ACHN (cell line): ENCODE data around the gene P2RX6.
"Not testable (repeated sequence)": the region's sequence is repeated elsewhere in the genome, so short reads cannot be mapped to it uniquely, and the experiment has no call there.

Experiments used
- DNase-seq: peaks from one replicate; pipeline ENCODE4 v3.0.0-alpha.2; 2015
- in situ Hi-C: cut with HindIII; loops from 2 replicates; pipeline ENCODE4 v1.10.0; 2017; ENCODE audit warnings: low sequenced_read_pairs, low pct_ligation_motif_present, low pct_unique_long_range_greater_than_20kb

The P2RX6 gene

DNA sequence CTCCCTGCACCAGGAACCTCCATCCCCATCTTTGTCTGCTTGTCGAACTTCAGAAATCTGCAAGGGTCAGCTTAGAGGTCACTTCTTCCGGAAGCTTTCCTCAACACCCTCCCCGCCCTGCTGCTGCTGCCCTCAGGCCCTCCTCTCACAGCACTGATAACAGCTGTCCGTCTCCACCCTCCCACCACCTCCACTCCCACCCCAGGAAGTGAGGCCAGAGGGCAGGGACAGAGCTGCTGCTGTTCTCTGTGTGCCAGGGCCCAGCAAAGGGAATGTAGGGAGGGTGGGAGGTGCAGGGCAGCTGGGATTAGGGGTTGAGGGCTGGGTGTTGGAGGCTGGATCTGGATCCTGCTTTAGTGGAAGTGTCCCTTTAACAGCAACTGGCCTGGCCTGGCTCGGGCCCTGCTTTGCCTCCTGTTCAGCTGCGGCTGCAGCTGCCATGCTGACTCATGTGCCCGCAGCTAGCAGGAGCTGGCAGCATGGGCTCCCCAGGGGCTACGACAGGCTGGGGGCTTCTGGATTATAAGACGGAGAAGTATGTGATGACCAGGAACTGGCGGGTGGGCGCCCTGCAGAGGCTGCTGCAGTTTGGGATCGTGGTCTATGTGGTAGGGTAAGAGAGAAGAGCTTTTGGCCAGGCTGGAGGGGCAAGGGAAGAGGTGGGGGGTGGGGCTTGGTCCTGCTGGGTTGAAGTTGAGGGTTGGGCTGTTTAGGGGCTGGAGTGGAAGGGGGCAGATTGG, at the start of gene P2RX6:
Gene P2RX6 (plus strand): TSS at position 440 of the 740 bp plus-strand sequence. CDS start 10 bp downstream, at position 450.
- peak; percentile 25 for DNase-seq

DNA sequence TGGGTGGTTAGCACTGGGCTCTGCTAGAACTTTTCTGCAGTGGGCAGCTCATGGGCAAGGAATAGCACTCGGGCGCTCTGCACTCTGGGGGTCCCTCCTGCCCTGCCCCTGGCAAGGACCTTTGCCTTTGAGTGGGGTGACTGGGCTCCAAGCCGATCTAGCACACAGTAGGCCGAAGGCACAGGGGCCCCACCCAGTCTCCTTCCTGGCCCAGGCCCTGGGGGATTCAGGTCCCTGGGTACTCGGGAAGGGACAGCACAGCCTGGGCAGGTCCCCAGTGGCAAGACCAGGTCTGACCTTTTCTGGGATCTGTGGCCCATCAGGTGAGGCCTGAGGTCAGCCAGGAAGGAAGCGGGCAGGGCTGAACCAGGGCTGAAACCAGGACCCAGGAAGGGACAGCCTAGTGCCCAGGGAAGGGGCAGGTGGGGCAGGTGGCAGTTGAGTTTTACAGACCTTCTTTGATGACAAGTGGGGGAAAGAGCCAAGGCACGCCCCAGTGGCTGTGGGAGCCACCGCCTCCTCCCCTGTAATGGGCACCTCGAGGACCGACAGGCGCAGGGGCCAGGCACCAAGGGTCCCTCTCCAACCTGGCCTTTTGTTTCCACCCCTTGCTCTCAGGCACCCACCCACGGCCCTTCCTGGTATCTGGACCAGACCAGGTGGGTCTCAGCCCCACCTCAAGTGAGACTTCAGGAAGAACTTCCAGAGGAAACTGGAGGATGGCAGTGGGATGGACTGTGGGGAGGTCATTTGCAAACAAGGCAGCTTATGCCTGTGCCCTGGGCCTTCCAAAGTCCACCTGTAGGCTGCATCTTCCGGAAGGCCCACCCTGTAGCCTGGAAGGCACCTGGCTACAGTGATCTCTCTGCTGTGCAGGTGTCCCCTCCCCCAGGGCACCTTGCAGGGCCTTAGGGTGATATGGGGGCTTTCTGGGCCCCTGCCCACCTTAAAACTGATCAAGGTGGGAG, 48.8 kb upstream of the P2RX6 start:
- in situ Hi-C loops = no loop called here
- DNase-seq = no peak

More for the DNA sequence above, at the start of gene P2RX6:
- in situ Hi-C loops = no loop called here

DNA sequence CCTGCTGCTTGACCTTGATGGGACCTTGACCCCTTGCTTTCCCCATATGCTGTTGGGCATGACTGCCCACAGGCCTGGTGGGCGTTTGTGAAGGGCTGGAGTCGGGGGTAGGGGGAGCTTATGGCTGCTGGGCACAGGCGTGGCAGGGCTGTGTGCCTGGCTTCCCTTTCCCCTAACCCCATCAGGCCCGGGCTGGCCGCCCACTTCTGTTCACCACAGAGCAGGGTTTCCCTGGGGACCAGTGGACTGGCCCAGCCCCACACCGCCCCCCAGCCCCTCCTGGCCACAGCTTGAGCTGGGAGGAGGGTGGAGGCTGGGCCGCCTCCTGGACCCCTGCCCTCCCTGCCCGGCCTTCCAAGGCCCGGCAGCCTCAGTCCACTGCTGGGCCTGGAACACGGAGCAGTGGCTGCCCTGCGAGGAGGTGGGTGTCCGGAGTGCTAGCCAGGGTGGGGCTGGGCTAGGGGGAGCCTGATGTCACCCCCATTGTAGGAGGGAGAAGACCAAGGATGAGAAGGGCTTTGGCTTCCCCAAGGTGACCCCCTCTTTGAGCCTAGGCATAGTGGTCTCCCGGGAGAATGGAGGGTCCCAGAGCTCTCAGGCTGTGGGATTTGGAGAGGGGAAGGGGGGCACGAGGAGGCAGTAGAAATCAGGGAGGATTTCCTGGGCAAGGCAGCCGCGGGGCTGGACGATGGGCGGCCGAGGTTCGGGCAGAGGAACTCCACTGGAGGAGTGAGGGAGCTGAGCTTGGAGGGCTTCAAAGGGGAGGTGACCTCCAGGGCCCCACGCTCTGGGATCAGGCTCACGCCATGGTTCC, 47.9 kb upstream of the P2RX6 start, which contains the start of gene AIFM3:
Gene AIFM3 (plus strand): TSS at position 373 of the 814 bp plus-strand sequence. CDS start 690 bp downstream, outside the sequence.
- in situ Hi-C loops = no loop called here
- no peak for DNase-seq

DNA sequence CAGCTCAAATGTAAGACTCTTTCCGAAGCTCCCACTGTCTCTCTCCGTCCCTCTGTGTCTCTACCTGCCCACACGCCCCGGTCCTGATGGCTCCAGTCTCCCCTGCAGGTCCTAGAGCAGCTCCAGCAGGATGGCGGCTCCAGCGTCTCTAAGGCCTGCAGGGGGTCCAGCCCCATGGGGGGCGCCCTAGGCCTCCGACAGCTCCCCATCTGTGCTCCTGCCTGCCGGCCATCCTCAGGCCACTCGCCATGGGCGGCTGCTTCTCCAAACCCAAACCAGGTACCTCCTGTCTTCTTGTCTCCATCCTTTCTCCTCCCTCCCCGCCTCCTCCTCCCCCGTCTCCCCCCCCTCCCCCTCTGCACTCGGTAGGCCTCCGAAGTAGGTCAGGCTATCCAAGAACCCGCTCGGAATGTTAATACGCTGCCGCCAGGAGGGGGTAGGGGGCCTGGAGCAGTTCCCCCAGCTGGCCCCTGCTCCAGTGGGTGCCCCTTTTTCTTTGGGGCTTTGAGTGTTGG, 47.2 kb upstream of the P2RX6 start:
- in situ Hi-C loops = no loop called here
- DNase-seq = no peak

DNA sequence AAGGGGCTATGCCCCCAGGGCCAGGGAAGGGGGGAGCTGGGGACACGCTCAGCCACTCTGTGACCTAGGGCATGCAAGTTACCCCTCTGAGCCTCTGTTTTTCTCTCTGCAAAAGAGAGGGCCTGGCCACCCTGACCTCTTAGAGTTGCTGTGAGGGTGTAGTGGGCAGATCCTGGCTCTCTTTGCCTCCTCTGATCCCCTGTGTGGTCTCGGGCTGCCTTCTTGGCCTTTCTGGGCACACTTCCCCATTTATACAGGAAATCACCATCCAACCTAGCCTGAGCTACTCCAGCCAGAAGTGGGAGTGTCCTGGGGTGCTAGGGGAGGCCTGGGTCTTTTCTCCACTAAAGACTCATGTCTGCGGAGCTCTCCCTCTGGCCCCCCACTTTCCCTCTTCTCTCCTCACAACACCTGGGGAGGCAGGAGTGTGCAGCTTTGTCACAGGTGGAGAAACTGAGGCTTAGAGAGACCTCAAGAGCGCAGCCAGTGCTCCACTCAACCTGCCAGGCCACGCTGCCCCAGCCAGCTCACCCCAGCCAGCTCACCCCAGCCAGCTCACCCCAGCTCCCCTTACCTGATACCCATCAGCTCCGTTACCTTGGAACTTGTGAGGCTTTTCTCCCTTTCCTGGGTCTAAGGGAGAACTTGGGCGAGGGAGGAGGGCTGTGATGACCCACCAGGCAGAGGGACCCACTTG, 46.5 kb upstream of the P2RX6 start:
- no peak for DNase-seq
- in situ Hi-C loops = no loop called here

DNA sequence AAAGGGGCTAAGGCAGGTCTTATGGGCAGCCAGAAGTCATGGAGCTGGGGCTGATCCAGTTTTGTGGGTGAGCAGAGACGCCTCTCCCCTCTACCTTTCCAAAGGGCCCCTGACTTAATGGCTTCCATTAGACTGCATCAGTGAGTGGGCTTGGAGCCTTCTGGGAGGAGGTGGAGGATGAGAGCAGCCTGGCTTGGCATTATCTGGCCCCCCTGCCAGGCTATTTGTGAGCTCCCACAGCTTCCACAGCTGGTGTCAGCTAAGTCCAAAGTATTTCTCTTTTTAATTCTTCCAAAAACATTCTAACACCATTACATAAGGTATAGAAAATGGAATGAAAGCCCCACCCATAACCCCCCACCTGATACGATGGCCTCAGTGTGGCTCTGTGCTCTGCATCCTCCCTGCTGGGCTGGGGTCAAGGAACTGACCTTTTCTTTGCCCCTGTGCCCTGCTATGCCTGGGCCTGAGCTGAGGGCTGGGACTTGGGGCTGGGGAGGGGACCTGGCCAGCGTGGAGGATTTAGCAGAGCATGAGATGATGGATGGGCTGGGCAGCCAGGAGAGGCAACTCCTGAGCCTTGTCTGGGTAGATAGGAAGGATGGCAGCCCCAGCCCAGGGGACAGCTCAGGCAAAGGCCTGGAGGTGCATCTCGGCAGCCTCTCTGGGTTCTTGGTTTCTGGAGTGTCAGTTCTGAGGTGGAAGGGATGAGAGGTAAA, 43.9 kb upstream of the P2RX6 start:
- no peak for DNase-seq
- in situ Hi-C loops = no loop called here

DNA sequence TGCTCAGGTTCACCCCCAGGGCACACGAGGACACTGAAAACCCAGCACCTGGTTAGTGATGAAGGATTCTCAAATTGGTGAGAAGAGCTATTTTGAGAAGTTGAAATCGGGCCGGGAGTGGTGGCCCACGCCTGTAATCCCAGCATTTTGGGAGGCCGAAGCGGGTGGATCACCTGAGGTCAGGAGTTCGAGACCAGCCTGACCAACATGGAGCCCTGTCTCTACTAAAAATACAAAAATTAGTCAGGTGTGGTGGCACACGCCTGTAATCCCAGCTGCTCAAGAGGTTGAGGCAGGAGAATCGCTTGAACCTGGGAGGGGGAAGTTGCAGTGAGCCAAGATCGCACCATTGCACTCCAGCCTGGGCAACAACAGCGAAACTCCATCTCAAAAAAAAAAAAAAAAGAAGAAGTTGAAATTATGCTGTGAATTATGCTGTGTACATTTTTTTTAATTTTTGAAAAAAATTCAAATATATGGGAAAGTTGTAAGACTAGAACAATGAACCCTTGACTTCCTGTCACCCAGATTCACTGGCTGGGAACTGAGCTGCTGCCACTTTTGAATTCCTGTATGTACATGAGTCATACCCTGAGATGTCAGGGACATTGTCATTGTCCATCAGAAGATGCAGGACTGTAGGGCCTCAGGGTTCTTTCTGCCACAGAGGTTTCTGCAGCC, 42.8 kb upstream of the P2RX6 start:
- DNase-seq, in situ Hi-C loops: not testable (repeated sequence)

DNA sequence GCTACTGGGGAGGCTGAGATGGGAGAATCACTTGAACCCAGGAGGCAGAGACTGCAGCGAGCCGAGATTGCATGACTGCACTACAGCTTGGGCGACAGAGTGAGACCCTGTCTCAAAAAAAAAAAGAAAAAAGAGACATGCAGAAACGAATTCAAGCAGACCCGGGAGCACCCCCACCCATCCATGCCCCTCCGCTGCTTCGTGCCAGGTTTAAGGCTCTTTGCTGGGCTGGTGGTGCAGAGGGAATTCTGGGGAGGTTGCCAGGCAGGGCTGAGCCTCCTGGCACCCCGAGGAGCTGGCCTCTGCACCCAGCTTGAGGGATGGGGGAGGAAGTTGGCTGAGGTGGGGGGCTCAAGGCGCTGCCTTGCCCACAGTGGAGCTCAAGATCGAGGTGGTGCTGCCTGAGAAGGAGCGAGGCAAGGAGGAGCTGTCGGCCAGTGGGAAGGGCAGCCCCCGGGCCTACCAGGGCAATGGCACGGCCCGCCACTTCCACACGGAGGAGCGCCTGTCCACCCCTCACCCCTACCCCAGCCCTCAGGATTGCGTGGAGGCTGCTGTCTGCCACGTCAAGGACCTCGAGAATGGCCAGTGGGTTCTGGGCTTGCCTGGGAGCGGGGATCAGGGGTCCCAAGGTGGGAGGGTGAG, 41.9 kb upstream of the P2RX6 start:
- no peak for DNase-seq
- in situ Hi-C loops = no loop called here

DNA sequence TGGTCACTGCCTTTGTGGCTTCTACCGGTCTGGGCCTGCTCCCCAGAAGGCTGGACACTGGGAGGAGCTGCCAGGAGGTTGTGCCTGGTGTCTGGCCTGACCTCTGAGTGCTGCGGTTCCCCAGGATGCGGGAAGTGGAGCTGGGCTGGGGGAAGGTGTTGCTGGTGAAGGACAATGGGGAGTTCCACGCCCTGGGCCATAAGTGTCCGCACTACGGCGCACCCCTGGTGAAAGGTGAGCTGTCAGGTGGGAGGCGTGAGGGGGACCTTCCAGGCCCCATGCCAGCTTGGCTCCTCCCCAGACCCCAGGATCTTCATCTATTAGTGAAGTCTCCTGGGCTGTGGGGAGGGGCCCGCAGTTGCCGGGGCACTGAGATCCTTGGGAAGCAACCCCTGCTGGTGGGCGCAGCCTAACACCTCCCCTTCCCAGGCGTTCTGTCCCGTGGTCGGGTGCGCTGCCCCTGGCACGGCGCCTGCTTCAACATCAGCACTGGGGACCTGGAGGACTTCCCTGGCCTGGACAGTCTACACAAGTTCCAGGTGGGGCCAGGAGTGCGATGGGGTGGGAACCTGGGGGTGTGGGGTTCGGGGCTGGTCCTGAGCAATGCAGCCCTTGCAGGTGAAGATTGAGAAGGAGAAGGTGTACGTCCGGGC, 41.2 kb upstream of the P2RX6 start:
- in situ Hi-C loops = no loop called here
- DNase-seq = no peak

DNA sequence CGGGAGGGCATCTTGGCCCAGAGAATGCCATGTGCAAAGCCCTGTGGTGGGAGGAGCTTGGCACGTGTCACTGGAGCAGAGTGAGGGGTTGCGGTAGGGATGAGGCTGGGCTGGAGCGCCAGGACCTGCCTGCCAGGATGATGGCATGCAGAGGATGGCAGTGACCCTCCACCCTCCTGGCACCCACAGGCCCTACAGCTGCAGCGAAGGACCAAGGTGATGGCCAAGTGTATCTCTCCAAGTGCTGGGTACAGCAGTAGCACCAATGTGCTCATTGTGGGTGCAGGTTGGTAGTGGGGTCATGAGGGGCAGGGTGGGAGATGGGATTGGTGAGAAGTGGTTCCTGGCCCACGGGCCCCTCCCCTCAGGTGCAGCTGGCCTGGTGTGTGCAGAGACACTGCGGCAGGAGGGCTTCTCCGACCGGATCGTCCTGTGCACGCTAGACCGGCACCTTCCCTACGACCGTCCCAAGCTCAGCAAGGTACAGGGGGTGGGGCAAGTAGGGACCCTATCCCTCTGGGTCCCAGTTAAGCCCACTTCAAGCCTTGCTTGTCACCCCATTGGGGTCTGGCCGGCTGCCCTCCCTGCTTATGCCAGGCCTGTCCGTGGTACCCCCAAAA, 40.5 kb upstream of the P2RX6 start:
- in situ Hi-C loops = no loop called here
- DNase-seq = no peak

DNA sequence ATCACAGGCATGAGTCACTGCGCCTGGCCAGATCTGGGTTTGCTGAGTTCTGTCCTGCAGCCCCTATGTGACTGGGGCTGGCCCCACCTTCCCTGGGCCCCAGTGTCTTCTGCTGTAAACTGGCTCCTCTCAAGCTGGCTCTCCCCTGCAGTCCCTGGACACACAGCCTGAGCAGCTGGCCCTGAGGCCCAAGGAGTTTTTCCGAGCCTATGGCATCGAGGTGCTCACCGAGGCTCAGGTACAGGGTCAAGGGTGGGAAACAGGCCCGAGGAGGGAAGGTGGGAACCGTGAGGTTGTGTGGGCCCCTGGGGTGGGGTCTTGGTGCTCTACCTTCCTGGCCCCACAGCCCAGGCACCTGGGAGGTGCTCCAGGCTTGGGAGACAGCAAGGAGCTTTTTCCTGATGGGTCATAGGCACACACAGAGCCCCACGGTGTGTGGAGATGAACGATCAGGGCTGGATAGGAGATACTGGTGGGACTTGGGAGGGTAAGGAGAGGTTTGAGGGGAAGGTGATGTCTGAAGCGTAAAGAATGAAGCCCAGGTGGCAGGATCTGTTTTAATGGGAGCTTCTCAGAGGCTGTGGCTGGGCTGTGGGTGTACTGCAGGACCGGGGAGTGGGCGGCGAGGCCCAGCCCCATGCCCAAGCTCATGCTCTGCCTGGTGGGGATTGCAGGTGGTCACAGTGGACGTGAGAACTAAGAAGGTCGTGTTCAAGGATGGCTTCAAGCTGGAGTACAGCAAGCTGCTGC, 39.2 kb upstream of the P2RX6 start:
- no peak for DNase-seq
- in situ Hi-C loops = no loop called here

DNA sequence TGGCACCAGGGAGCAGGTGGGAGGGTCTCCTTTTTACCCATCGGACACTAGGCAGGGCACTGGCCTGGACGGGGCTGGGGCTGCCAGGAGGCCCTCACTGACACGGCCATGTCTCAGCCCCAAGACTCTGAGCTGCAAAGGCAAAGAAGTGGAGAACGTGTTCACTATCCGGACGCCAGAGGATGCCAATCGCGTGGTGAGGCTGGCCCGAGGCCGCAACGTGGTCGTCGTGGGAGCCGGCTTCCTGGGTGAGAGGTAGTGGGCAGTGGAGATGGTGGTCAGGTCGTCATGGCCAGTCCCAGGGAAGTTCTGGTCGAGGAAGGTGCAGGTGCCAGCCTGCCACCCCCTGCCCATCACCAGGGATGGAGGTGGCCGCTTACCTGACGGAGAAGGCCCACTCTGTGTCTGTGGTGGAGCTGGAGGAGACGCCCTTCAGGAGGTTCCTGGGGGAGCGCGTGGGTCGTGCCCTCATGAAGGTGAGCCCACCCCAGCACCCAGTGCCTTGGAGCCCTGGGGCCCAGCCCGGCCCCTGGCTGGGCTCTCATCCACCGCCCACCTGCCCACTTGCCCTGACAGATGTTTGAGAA, 38.6 kb upstream of the P2RX6 start:
- no peak for DNase-seq
- in situ Hi-C loops = no loop called here

DNA sequence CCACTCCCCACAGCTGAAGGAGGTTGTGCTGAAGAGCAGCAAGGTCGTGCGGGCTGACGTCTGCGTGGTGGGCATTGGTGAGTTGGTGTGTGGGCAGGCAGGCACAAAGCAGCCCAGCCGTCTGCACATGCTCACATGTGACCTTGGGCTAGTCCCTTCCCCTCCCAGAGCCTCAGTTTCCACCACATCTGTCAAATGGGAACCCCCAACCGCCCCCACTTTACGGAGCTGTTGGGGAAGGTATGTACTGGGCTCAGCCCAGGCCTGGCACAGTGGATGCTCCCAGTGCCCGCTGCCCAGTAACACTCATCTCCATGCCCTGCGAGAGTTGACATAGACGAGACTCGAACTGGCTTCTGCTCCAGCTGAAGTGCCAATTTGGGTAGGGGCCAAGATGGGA, 37.9 kb upstream of the P2RX6 start:
- in situ Hi-C loops = no loop called here
- DNase-seq = no peak

DNA sequence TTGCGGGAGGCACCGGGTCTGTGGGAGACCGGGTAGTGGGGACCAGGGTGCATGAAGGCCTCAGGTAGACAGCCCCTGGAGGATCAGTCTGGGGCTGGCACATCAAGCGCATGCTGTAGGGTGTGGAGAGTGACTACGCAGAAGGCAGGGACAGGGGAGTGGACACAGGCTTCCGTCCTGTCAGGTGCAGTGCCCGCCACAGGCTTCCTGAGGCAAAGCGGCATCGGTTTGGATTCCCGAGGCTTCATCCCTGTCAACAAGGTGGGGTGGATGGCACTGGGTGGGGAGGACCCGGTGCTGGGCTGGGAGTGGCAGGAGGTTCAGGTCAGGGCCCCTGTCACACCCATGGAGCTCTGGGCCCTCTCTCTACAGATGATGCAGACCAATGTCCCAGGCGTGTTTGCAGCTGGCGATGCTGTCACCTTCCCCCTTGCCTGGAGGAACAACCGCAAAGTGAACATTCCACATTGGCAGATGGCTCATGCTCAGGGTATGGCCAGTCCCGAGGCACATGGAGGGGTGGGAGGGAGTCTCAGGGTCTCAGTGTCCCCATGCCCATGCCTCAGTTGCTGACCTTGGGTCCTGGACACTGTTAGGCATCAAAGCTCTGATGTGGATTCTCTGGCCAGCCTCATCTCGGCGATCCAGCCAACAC, 37.3 kb upstream of the P2RX6 start:
- DNase-seq = no peak
- in situ Hi-C loops = no loop called here
